Nephron (organoid): ENCODE measurements around the gene PRRT3.
A peak's percentile ranks its signal among the peaks of the same experiment; 100 is the strongest.

ENCODE experiments used
- H3K27ac Mint-ChIP-seq, 3 experiments: 2 replicates each; pipeline ENCODE4 v1.8.0; 2020; ENCODE audit warnings: mixed read lengths in 3 of 3, mild to moderate bottlenecking in 2 of 3, moderate library complexity in 1 of 3
- H3K27me3 Mint-ChIP-seq: 2 replicates; pipeline ENCODE4 v1.8.0; 2021; ENCODE audit warnings: low read depth, mild to moderate bottlenecking, moderate library complexity, mixed read lengths
- H3K36me3 Mint-ChIP-seq: 2 replicates; pipeline ENCODE4 v1.8.0; 2020; ENCODE audit warnings: low read depth, mixed read lengths
- H3K4me1 Mint-ChIP-seq: 2 replicates; pipeline ENCODE4 v1.8.0; 2020; ENCODE audit warnings: mixed read lengths
- H3K4me3 Mint-ChIP-seq, 3 experiments: 2 replicates each; pipeline ENCODE4 v1.8.0; 2020; ENCODE audit warnings: mild to moderate bottlenecking in 3 of 3, mixed read lengths in 3 of 3, moderate library complexity in 2 of 3
- H3K9me3 Mint-ChIP-seq: 2 replicates; pipeline ENCODE4 v1.8.0; 2020; ENCODE audit warnings: mixed read lengths
- TF ChIP-seq, protein P1 (sequence below), 3 experiments: fragments of 200-600 bp; sonication (generic); IDR thresholded peaks; one replicate each; pipeline ENCODE4 v1.5.0; 2021; ENCODE audit warnings: antibody characterized with exemption in 3 of 3; ENCODE audit not compliant: unreplicated experiment in 3 of 3

Gene PRRT3

DNA sequence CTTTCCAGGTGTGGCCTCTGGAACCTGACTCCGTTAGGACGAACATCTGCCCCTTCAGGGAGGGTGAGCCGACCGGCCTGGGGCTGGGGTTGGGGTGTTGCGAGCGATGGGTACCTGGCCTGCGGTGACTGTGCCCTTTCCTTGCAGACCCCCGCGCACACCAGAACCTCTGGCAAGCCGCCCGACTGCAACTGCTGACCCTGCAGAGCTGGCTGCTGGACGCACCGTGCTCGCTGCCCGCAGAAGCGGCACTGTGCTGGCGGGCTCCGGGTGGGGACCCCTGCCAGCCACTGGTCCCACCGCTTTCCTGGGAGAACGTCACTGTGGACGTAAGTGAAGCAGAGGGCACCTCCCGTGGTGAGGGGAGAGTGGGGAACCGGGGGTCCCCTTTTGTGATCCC is 24.1 kb downstream of the PRRT3 start:
- Mint-ChIP-seq H3K4me1 (no peaks in the 10 kb centered on the region), H3K27me3 (peaks cover 3% of the 10 kb centered on the region), H3K27ac (no peak overlapping the region), H3K4me3 (no peak overlapping the region), H3K36me3 (peaks cover 18% of the 10 kb centered on the region), H3K9me3 (no peaks in the 10 kb centered on the region)
- TF ChIP-seq, protein P1, sequence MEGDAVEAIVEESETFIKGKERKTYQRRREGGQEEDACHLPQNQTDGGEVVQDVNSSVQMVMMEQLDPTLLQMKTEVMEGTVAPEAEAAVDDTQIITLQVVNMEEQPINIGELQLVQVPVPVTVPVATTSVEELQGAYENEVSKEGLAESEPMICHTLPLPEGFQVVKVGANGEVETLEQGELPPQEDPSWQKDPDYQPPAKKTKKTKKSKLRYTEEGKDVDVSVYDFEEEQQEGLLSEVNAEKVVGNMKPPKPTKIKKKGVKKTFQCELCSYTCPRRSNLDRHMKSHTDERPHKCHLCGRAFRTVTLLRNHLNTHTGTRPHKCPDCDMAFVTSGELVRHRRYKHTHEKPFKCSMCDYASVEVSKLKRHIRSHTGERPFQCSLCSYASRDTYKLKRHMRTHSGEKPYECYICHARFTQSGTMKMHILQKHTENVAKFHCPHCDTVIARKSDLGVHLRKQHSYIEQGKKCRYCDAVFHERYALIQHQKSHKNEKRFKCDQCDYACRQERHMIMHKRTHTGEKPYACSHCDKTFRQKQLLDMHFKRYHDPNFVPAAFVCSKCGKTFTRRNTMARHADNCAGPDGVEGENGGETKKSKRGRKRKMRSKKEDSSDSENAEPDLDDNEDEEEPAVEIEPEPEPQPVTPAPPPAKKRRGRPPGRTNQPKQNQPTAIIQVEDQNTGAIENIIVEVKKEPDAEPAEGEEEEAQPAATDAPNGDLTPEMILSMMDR (IDR thresholded peaks at IDR 0.05; ENCODE audit: unreplicated experiment in 3 of 3), result no peak

DNA sequence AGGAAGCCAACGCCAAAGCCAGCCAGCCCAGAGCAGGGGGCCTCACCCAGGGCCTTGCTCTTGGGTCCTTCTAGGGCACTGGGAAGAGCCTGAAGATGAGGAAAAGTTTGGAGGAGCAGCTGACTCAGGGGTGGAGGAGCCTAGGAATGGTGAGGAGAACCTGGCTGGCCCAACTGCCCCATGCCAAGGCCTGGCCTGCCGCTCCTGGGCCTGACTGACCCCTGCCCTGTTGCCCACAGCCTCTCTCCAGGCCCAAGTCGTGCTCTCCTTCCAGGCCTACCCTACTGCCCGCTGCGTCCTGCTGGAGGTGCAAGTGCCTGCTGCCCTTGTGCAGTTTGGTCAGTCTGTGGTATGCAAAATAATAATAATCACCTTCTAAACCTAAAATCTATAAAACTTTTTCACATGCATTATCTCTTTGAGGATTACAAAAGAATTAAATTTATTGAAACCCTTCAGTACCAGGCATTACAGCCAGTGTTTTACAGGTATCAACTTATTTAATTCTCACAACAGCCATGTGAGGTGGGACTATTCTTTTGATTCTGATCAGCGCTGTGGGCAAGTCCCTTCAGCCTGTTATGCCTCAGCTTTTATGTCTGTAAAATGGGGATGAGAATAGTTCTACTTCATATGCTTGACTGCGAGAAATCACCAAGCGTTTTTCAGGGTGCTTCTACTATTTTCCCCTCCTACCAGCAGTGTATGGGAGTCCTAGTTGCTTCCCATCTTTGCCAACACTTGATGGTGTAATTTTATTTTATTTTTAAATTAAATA is 33.8 kb downstream of the PRRT3 start:
- TF ChIP-seq, protein P1 (IDR thresholded peaks at IDR 0.05; ENCODE audit: unreplicated experiment in 3 of 3), result no peak
- Mint-ChIP-seq H3K36me3 (peaks cover 4% of the 10 kb centered on the region), H3K27me3 (no peaks in the 10 kb centered on the region), H3K4me3 (peak overlapping the region; percentile 48 to 73 (median 57)), H3K9me3 (no peaks in the 10 kb centered on the region), H3K27ac (no peak overlapping the region), H3K4me1 (peaks cover 15% of the 10 kb centered on the region)

- TF ChIP-seq, protein P1 (IDR thresholded peaks at IDR 0.05; ENCODE audit: unreplicated experiment in 3 of 3), result no peak
- Mint-ChIP-seq H3K4me3 (peak overlapping the region; percentile 76 to 90 (median 90)), H3K9me3 (no peaks in the 10 kb centered on the region), H3K4me1 (peaks cover 15% of the 10 kb centered on the region), H3K36me3 (peaks cover 4% of the 10 kb centered on the region), H3K27me3 (no peaks in the 10 kb centered on the region), H3K27ac (peak overlapping the region in 2 of 3 experiments; percentile 66 to 93)
Measured at GRCh38 chr3:9917820-9918219, 34.4 kb downstream of the PRRT3 start.

- peaks cover 15% of the 10 kb centered on the region for H3K4me1 Mint-ChIP-seq
Measured at GRCh38 chr3:9916734-9917680, 35.2 kb downstream of the PRRT3 start, which contains the start of gene IL17RC. IL17RC (plus strand) TSS chr3:9917098; CDS start chr3:9917316, 218 bp downstream.

GRCh38 chr3:9916346-9916733 is 35.9 kb downstream of the PRRT3 start:
- TF ChIP-seq, protein P1 (IDR thresholded peaks at IDR 0.05; ENCODE audit: unreplicated experiment in 3 of 3), result no peak
- Mint-ChIP-seq H3K27ac (peak overlapping the region; percentile 93 to 98 (median 97)), H3K27me3 (no peaks in the 10 kb centered on the region), H3K4me1 (peaks cover 15% of the 10 kb centered on the region), H3K4me3 (peak overlapping the region; percentile 90), H3K9me3 (no peaks in the 10 kb centered on the region), H3K36me3 (no peaks in the 10 kb centered on the region)

More at GRCh38 chr3:9916734-9917680, 35.2 kb downstream of the PRRT3 start, which contains the start of gene IL17RC:
- Mint-ChIP-seq H3K4me3 (peak within 1 kb of the TSS; percentile 90), H3K27me3 (no peaks in the 10 kb centered on the region), H3K9me3 (no peaks in the 10 kb centered on the region), H3K36me3 (no peaks in the 10 kb centered on the region), H3K27ac (peak within 1 kb of the TSS; percentile 93 to 98 (median 97))
- TF ChIP-seq, protein P1 (IDR thresholded peaks at IDR 0.05; ENCODE audit: unreplicated experiment in 3 of 3), result no peak
